HEK293 (cell line): ENCODE results near the gene NAT16.

ENCODE experiments used
- KLF9 ChIP-seq: fragments of 450-650 bp; formaldehyde crosslinking; IDR thresholded peaks from 2 replicates; pipeline ENCODE4 v1.5.1; 2016; ENCODE audit warnings: missing biosample characterization, missing genetic modification characterization, low read depth
- PBX3 ChIP-seq: sonication (generic); formaldehyde crosslinking; IDR thresholded peaks from 2 replicates; pipeline ENCODE4 v1.8.1; 2022; ENCODE audit warnings: mild to moderate bottlenecking, moderate library complexity, missing genetic modification reagents
- PRDM6 ChIP-seq: fragments of 450-650 bp; formaldehyde crosslinking; IDR thresholded peaks from 2 replicates; pipeline ENCODE4 v1.5.1; 2017; ENCODE audit warnings: missing biosample characterization, missing genetic modification characterization
- RBAK ChIP-seq: fragments of 450-650 bp; formaldehyde crosslinking; IDR thresholded peaks from 2 replicates; pipeline ENCODE4 v1.5.1; 2016; ENCODE audit warnings: missing biosample characterization, missing genetic modification characterization
- SALL2 ChIP-seq: fragments of 450-650 bp; formaldehyde crosslinking; IDR thresholded peaks from 2 replicates; pipeline ENCODE4 v1.5.0; 2017; ENCODE audit warnings: missing biosample characterization, mild to moderate bottlenecking, missing genetic modification characterization, borderline replicate concordance
- SP3 ChIP-seq: fragments of 450-650 bp; formaldehyde crosslinking; IDR thresholded peaks from 2 replicates; pipeline ENCODE4 v1.5.1; 2016; ENCODE audit warnings: missing biosample characterization, missing genetic modification characterization
- ZFP37 ChIP-seq: fragments of 450-650 bp; formaldehyde crosslinking; IDR thresholded peaks from 2 replicates; pipeline ENCODE4 v1.5.1; 2016; ENCODE audit warnings: missing biosample characterization, missing genetic modification characterization
- ZNF114 ChIP-seq: fragments of 450-650 bp; formaldehyde crosslinking; IDR thresholded peaks from 2 replicates; pipeline ENCODE4 v1.5.0; 2017; ENCODE audit warnings: missing biosample characterization, missing genetic modification characterization
- ZNF175 ChIP-seq: fragments of 450-650 bp; formaldehyde crosslinking; IDR thresholded peaks from 2 replicates; pipeline ENCODE4 v1.5.1; 2016; ENCODE audit warnings: missing biosample characterization, missing genetic modification characterization
- ZNF223 ChIP-seq: fragments of 450-650 bp; formaldehyde crosslinking; IDR thresholded peaks from 2 replicates; pipeline ENCODE4 v1.5.1; 2016; ENCODE audit warnings: missing biosample characterization, missing genetic modification characterization
- ZNF23 ChIP-seq: fragments of 450-650 bp; formaldehyde crosslinking; IDR thresholded peaks from 2 replicates; pipeline ENCODE4 v1.5.1; 2016; ENCODE audit warnings: missing biosample characterization, missing genetic modification characterization, borderline replicate concordance
- ZNF24 ChIP-seq: fragments of 450-650 bp; formaldehyde crosslinking; IDR thresholded peaks from 2 replicates; pipeline ENCODE4 v1.5.1; 2016; ENCODE audit warnings: missing biosample characterization, missing genetic modification characterization
- ZNF335 ChIP-seq: fragments of 450-650 bp; formaldehyde crosslinking; conservative IDR thresholded peaks from 2 replicates; pipeline ENCODE4 v1.5.1; 2016; ENCODE audit warnings: missing biosample characterization, missing genetic modification characterization
- ZNF692 ChIP-seq: fragments of 450-650 bp; formaldehyde crosslinking; IDR thresholded peaks from 2 replicates; pipeline ENCODE4 v1.5.1; 2016; ENCODE audit warnings: missing biosample characterization, missing genetic modification characterization
- ZNF747 ChIP-seq: fragments of 450-650 bp; formaldehyde crosslinking; IDR thresholded peaks from 2 replicates; pipeline ENCODE4 v1.5.1; 2016; ENCODE audit warnings: missing biosample characterization, missing genetic modification characterization
- ZNF76 ChIP-seq: fragments of 450-650 bp; formaldehyde crosslinking; IDR thresholded peaks from 2 replicates; pipeline ENCODE4; 2016; ENCODE audit warnings: low read depth, missing biosample characterization, missing genetic modification characterization, borderline replicate concordance
- ZNF768 ChIP-seq: fragments of 450-650 bp; formaldehyde crosslinking; IDR thresholded peaks from 2 replicates; pipeline ENCODE4 v1.5.1; 2018; ENCODE audit warnings: missing biosample characterization, mild to moderate bottlenecking, missing genetic modification characterization
- TF ChIP-seq, protein P1 (sequence below): fragments of 450-650 bp; formaldehyde crosslinking; IDR thresholded peaks from 2 replicates; pipeline ENCODE4 v1.5.1; 2016; ENCODE audit warnings: missing biosample characterization, missing genetic modification characterization, low read depth
- TF ChIP-seq, protein P2 (sequence below): fragments of 450-650 bp; formaldehyde crosslinking; IDR thresholded peaks from 2 replicates; pipeline ENCODE4 v1.5.1; 2016; ENCODE audit warnings: missing biosample characterization, missing genetic modification characterization
- TF ChIP-seq, protein P3 (sequence below): fragments of 450-650 bp; formaldehyde crosslinking; IDR thresholded peaks from 2 replicates; pipeline ENCODE4 v1.5.1; 2016; ENCODE audit warnings: missing biosample characterization, missing genetic modification characterization
- TF ChIP-seq, protein P4 (sequence below): fragments of 450-650 bp; formaldehyde crosslinking; IDR thresholded peaks from 2 replicates; pipeline ENCODE4 v1.5.1; 2016; ENCODE audit warnings: missing biosample characterization, missing genetic modification characterization
- TF ChIP-seq, protein P5 (sequence below): fragments of 450-650 bp; formaldehyde crosslinking; optimal IDR thresholded peaks from 2 replicates; pipeline ENCODE3; 2016; ENCODE audit warnings: missing biosample characterization, mild to moderate bottlenecking, missing genetic modification characterization

NAT16 gene

DNA sequence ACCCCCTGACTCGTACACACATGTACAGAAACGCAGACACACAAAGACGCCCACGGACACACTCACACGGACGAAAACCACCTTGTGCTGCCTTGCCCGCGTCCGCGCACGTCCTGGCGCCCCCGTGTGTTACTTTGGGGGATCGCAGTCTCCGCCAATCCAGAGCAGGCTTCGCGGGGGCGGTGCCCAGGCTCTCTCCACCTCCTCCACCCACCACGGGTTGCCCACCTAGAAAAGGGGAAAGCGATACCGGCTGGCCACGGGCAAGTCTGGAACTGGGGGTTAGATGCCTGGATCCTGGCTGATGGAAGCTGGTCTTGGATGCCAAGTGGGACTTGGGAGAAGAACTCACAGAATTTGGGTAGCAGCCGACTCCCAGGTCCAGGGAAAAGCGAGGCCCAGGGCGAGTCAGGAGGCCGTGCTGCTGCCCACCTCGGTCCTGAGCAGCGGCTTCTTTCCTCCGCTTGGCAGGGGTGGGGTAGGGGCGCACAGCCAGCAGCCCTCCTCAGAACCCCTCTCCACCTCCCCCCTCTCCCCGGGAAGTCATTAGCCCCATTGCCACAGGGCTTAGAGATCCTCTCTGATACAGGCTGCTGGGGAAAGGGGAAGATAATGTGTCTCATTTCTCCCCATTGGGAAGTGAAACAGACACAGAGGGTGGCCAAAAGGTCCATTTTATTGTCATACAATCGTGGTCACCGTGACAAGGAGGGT lies 10.1 kb downstream of the NAT16 start (continued):
- TF ChIP-seq ZNF692 (no peak), ZNF335 (tag by site-specific recombination) (0 out of 2 replicates have a peak, but pooled peaks have one; percentile 13), ZNF24 (tag by site-specific recombination) (0 out of 2 replicates have a peak, but pooled peaks have one; percentile 17), ZNF768 (tag by site-specific recombination) (no peak), PBX3 (CRISPR knock-in tag) (no peak), SALL2 (no peak), ZNF175 (tag by site-specific recombination) (no peak), ZNF76 (tag by site-specific recombination) (0 out of 2 replicates have a peak, but pooled peaks have one; percentile 24), ZNF223 (tag by site-specific recombination) (no peak), ZNF23 (tag by site-specific recombination) (no peak), ZNF747 (tag by site-specific recombination) (no peak), PRDM6 (no peak), ZFP37 (tag by site-specific recombination) (no peak), ZNF114 (tag by site-specific recombination) (no peak), RBAK (tag by site-specific recombination) (no peak), KLF9 (peak; percentile 31; the same call in 1 of the 2 replicates), SP3 (peak; percentile 37; the same call in 1 of the 2 replicates)
- TF ChIP-seq, protein P1, sequence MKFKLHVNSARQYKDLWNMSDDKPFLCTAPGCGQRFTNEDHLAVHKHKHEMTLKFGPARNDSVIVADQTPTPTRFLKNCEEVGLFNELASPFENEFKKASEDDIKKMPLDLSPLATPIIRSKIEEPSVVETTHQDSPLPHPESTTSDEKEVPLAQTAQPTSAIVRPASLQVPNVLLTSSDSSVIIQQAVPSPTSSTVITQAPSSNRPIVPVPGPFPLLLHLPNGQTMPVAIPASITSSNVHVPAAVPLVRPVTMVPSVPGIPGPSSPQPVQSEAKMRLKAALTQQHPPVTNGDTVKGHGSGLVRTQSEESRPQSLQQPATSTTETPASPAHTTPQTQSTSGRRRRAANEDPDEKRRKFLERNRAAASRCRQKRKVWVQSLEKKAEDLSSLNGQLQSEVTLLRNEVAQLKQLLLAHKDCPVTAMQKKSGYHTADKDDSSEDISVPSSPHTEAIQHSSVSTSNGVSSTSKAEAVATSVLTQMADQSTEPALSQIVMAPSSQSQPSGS (tag by site-specific recombination): no peak
- TF ChIP-seq, protein P2, sequence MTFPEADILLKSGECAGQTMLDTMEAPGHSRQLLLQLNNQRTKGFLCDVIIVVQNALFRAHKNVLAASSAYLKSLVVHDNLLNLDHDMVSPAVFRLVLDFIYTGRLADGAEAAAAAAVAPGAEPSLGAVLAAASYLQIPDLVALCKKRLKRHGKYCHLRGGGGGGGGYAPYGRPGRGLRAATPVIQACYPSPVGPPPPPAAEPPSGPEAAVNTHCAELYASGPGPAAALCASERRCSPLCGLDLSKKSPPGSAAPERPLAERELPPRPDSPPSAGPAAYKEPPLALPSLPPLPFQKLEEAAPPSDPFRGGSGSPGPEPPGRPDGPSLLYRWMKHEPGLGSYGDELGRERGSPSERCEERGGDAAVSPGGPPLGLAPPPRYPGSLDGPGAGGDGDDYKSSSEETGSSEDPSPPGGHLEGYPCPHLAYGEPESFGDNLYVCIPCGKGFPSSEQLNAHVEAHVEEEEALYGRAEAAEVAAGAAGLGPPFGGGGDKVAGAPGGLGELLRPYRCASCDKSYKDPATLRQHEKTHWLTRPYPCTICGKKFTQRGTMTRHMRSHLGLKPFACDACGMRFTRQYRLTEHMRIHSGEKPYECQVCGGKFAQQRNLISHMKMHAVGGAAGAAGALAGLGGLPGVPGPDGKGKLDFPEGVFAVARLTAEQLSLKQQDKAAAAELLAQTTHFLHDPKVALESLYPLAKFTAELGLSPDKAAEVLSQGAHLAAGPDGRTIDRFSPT: peak; percentile 84
- TF ChIP-seq, protein P3, sequence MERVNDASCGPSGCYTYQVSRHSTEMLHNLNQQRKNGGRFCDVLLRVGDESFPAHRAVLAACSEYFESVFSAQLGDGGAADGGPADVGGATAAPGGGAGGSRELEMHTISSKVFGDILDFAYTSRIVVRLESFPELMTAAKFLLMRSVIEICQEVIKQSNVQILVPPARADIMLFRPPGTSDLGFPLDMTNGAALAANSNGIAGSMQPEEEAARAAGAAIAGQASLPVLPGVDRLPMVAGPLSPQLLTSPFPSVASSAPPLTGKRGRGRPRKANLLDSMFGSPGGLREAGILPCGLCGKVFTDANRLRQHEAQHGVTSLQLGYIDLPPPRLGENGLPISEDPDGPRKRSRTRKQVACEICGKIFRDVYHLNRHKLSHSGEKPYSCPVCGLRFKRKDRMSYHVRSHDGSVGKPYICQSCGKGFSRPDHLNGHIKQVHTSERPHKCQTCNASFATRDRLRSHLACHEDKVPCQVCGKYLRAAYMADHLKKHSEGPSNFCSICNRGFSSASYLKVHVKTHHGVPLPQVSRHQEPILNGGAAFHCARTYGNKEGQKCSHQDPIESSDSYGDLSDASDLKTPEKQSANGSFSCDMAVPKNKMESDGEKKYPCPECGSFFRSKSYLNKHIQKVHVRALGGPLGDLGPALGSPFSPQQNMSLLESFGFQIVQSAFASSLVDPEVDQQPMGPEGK (tag by site-specific recombination): peak; percentile 24; the same call in 1 of the 2 replicates
- TF ChIP-seq, protein P4, sequence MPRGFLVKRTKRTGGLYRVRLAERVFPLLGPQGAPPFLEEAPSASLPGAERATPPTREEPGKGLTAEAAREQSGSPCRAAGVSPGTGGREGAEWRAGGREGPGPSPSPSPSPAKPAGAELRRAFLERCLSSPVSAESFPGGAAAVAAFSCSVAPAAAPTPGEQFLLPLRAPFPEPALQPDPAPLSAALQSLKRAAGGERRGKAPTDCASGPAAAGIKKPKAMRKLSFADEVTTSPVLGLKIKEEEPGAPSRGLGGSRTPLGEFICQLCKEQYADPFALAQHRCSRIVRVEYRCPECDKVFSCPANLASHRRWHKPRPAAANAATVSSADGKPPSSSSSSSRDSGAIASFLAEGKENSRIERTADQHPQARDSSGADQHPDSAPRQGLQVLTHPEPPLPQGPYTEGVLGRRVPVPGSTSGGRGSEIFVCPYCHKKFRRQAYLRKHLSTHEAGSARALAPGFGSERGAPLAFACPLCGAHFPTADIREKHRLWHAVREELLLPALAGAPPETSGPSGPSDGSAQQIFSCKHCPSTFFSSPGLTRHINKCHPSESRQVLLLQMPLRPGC (tag by site-specific recombination): no peak
- TF ChIP-seq, protein P5, sequence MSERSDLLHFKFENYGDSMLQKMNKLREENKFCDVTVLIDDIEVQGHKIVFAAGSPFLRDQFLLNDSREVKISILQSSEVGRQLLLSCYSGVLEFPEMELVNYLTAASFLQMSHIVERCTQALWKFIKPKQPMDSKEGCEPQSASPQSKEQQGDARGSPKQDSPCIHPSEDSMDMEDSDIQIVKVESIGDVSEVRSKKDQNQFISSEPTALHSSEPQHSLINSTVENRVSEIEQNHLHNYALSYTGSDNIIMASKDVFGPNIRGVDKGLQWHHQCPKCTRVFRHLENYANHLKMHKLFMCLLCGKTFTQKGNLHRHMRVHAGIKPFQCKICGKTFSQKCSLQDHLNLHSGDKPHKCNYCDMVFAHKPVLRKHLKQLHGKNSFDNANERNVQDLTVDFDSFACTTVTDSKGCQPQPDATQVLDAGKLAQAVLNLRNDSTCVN (tag by site-specific recombination): peak; percentile 74
